SK-MEL-5 (cell line): Measurements from ENCODE around the gene SPACA1. TPM values are rescaled to one million over a fixed set of nuclear protein-coding genes. Genes with fewer than 3 reads are reported as not detected.
"Not testable (repeated sequence)": the region's sequence is repeated elsewhere in the genome, so short reads cannot be mapped to it uniquely, and the experiment has no call there.

Experiments
- DNase-seq: peaks from one replicate; pipeline ENCODE4 v3.0.0-alpha.2; 2016; ENCODE audit warnings: low read depth, low spot score
- in situ Hi-C: cut with HindIII; loops from 2 replicates; pipeline ENCODE4 v1.10.0; 2016; ENCODE audit warnings: low sequenced_read_pairs, high pct_unique_total_duplicates, low pct_unique_long_range_greater_than_20kb
- polyA plus RNA-seq, 2 experiments: library from polyadenylated mRNA; depleted of rRNA; stranded (reverse); fragments of >200 nt; gene quantifications; 2 replicates each; pipeline ENCODE4 v1.2.3, GENCODE V29; 2015
- total RNA-seq: library from RNA; depleted of rRNA; stranded (reverse); fragments of >200 nt; shearing (Covaris generic); gene quantifications from 2 replicates; pipeline ENCODE4 v1.2.3, GENCODE V29; 2014; rRNA removed

The SPACA1 gene
- total RNA-seq = not detected in 2 replicates
- not detected in 2 replicates for polyA plus RNA-seq (2015; cell fraction: cytosol; rRNA removed)
- polyA plus RNA-seq (2015; cell fraction: nucleus; rRNA removed) = not detected in 2 replicates

- in situ Hi-C loops = no loop called here
- no peak for DNase-seq
These were observed at the start of gene SPACA1 for GRCh38 chr6:88047510-88048150. Gene SPACA1 (plus strand): TSS chr6:88047841. CDS start chr6:88047906, 65 bp downstream.

GRCh38 chr6:88000713-88001112, 46.9 kb upstream of the SPACA1 start:
- DNase-seq = no peak
- in situ Hi-C loops = no loop called here

- in situ Hi-C loops, DNase-seq: not testable (repeated sequence)
These were observed 46.4 kb upstream of the SPACA1 start for GRCh38 chr6:88001279-88001678.

GRCh38 chr6:88004707-88005106, 42.9 kb upstream of the SPACA1 start:
- in situ Hi-C loops = no loop called here

GRCh38 chr6:88006557-88006956, 41.1 kb upstream of the SPACA1 start:
- DNase-seq = no peak
- in situ Hi-C loops = no loop called here

More at GRCh38 chr6:88004707-88005106, 42.9 kb upstream of the SPACA1 start:
- DNase-seq = no peak

- in situ Hi-C loops = no loop called here
- peak; percentile 34 for DNase-seq
These were observed 39.2 kb upstream of the SPACA1 start for GRCh38 chr6:88008411-88008810.

- in situ Hi-C loops = no loop called here
- peak; percentile 1 for DNase-seq
These were observed 38.8 kb upstream of the SPACA1 start for GRCh38 chr6:88008831-88009231.

GRCh38 chr6:88013015-88013414, 34.6 kb upstream of the SPACA1 start:
- DNase-seq = peak; percentile 2
- in situ Hi-C loops = no loop called here

GRCh38 chr6:88013554-88013953, 34.1 kb upstream of the SPACA1 start:
- in situ Hi-C loops = no loop called here
- DNase-seq = peak; percentile 47

- DNase-seq = no peak
- in situ Hi-C loops = no loop called here
These were observed 27.2 kb upstream of the SPACA1 start for GRCh38 chr6:88020439-88020838.

GRCh38 chr6:88024696-88025095, 22.9 kb upstream of the SPACA1 start:
- DNase-seq = no peak
- in situ Hi-C loops = no loop called here

GRCh38 chr6:88031550-88031949, 16.1 kb upstream of the SPACA1 start:
- DNase-seq = no peak
- in situ Hi-C loops = no loop called here

- in situ Hi-C loops = no loop called here
These were observed 3.1 kb upstream of the SPACA1 start for GRCh38 chr6:88044530-88044929.

GRCh38 chr6:88045521-88046136, 2.0 kb upstream of the SPACA1 start:
- in situ Hi-C loops = no loop called here
- no peak for DNase-seq

More at GRCh38 chr6:88044530-88044929, 3.1 kb upstream of the SPACA1 start:
- DNase-seq = no peak

GRCh38 chr6:88048578-88048977, 937 bp downstream of the SPACA1 start:
- no peak for DNase-seq
- in situ Hi-C loops = no loop called here

GRCh38 chr6:88050140-88050818, 2.6 kb downstream of the SPACA1 start:
- DNase-seq = no peak
- in situ Hi-C loops = no loop called here

- DNase-seq = no peak
- in situ Hi-C loops = no loop called here
These were observed 11.6 kb downstream of the SPACA1 start for GRCh38 chr6:88059191-88059590.

GRCh38 chr6:88062376-88062775, 14.7 kb downstream of the SPACA1 start:
- in situ Hi-C loops = no loop called here
- no peak for DNase-seq

- DNase-seq = no peak
- in situ Hi-C loops = no loop called here
These were observed 24.8 kb downstream of the SPACA1 start for GRCh38 chr6:88072462-88072861.
